Upper lobe of left lung (tissue), 6 donors: ENCODE data around the gene COTL1. TPM values are rescaled to one million over a fixed set of nuclear protein-coding genes. Genes with fewer than 3 reads are reported as not detected.
A peak's percentile ranks its signal among the peaks of the same experiment; 100 is the strongest.

Experiments
- ATAC-seq, 2 donors: fragments of 200-7000 bp; cut with Tn5 transposase; one replicate each; pipeline ENCODE4 v1.9.1; 2022; ENCODE audit warnings: mild to moderate bottlenecking in 2 of 2, moderate library complexity in 2 of 2; ENCODE audit not compliant: low FRiP score in 2 of 2
- DNase-seq, 2 donors: peaks; one replicate each; pipeline ENCODE4 v3.0.0-alpha.2; 2019 to 2020
- H3K27ac ChIP-seq, 4 donors: fragments of 200-600 bp; sonication (generic); one replicate each; pipeline ENCODE4 v1.5.1; 2016 to 2019
- H3K27me3 ChIP-seq, 4 donors: fragments of 200-600 bp; sonication (generic); one replicate each; pipeline ENCODE4 v1.5.1; 2017 to 2019
- H3K36me3 ChIP-seq, 4 donors: fragments of 200-600 bp; sonication (generic); one replicate each; pipeline ENCODE4 v1.5.1; 2016 to 2019
- H3K4me1 ChIP-seq, 4 donors: fragments of 200-600 bp; sonication (generic); one replicate each; pipeline ENCODE4 v1.5.1; 2018 to 2019
- H3K4me3 ChIP-seq, 4 donors: fragments of 200-600 bp; sonication (generic); one replicate each; pipeline ENCODE4 v1.5.1; 2017 to 2019; ENCODE audit warnings: mild to moderate bottlenecking in 2 of 4, moderate library complexity in 1 of 4
- H3K9me3 ChIP-seq, 4 donors: fragments of 200-600 bp; sonication (generic); one replicate each; pipeline ENCODE4 v1.5.1; 2018 to 2019
- CTCF ChIP-seq, 6 experiments: fragments of 450-650 bp in 4 of 6; fragments of 200-600 bp in 2 of 6; sonication (generic) in 2 of 6; IDR thresholded peaks; one replicate each; pipeline ENCODE4 v1.5.1; 2016 to 2019; ENCODE audit warnings: antibody characterized with exemption in 6 of 6
- EP300 ChIP-seq, 4 donors: sonication (generic); formaldehyde crosslinking; IDR thresholded peaks; one replicate each; pipeline ENCODE4 v1.5.1; 2017; ENCODE audit warnings: antibody characterized with exemption in 4 of 4, control low read depth in 2 of 4
- POLR2A ChIP-seq, 4 donors: fragments of 450-650 bp; IDR thresholded peaks; one replicate each; pipeline ENCODE4 v1.5.1; 2016 to 2017; ENCODE audit warnings: antibody characterized with exemption in 4 of 4, mild to moderate bottlenecking in 2 of 4
- POLR2AphosphoS5 ChIP-seq, 2 donors: sonication (generic); formaldehyde crosslinking; IDR thresholded peaks; one replicate each; pipeline ENCODE4 v1.5.1; 2017; ENCODE audit warnings: antibody characterized with exemption in 2 of 2
- WGBS, 2 donors: methylation state at CpG; one replicate each; pipeline ENCODE4 v1.1.5; 2017 to 2018; 5-methylcytosine and 5-hydroxymethylcytosine counted together
- total RNA-seq, 6 donors: library from RNA; depleted of rRNA in 4 of 6; stranded (reverse); fragments of >200 nt in 4 of 6; gene quantifications; one replicate each; pipeline versions ENCODE4 v1.1.0 to v1.2.1, GENCODE V29; 2016 to 2021
- donor health status: DM: no; HTN: no; CAD: no; lungs with moderate emphysema.
- donor health status: DM: no; HTN: yes; CAD: no; lungs with severe emphysema.

The COTL1 gene
- total RNA-seq, 6 donors from 2014 or later, result 31.6 to 256 (median 75.6) TPM

DNA sequence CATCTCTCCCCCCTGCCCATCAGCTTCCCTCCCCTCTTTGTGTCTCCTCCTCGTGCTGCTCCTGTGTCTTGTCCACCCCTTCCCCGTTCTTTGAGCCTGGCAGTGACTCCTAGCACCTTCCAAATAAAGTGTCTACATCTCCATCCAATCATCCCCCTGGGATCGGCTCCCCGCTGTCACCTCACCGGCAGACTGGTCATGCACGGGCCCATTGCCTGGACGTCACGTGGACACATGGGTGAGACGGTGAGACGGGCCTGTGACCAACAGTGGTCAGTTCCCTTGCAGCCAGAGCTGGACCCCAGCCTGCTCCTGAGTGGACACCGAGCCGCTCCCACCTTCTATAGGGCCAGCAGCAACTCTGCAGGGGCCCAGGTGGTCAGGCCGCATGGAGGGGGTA, 46.4 kb downstream of the COTL1 start:
- ATAC-seq (no peak), DNase-seq (peak in 1 of 2 donors; percentile 52)
- Histone ChIP-seq H3K4me3 (no peak overlapping the region), H3K27me3 (no peaks in the 10 kb centered on the region), H3K27ac (no peak overlapping the region), H3K36me3 (peaks cover 0 to under 1% (median 0%) of the 10 kb centered on the region in 4 donors), H3K4me1 (peaks cover 0 to 11% (median 1%) of the 10 kb centered on the region in 4 donors), H3K9me3 (peaks cover 0 to 6% (median 1%) of the 10 kb centered on the region in 4 donors)
- TF ChIP-seq POLR2AphosphoS5 (IDR thresholded peaks at IDR 0.05), result no peak
- no peak for TF ChIP-seq EP300 (IDR thresholded peaks at IDR 0.05)
- TF ChIP-seq CTCF (IDR thresholded peaks at IDR 0.05), result no peak
- no peak for TF ChIP-seq POLR2A (IDR thresholded peaks at IDR 0.05)
- WGBS, 2 donors, result 96 to 98% methylated on average over 8 to 13 of the region's 13 CpGs

DNA sequence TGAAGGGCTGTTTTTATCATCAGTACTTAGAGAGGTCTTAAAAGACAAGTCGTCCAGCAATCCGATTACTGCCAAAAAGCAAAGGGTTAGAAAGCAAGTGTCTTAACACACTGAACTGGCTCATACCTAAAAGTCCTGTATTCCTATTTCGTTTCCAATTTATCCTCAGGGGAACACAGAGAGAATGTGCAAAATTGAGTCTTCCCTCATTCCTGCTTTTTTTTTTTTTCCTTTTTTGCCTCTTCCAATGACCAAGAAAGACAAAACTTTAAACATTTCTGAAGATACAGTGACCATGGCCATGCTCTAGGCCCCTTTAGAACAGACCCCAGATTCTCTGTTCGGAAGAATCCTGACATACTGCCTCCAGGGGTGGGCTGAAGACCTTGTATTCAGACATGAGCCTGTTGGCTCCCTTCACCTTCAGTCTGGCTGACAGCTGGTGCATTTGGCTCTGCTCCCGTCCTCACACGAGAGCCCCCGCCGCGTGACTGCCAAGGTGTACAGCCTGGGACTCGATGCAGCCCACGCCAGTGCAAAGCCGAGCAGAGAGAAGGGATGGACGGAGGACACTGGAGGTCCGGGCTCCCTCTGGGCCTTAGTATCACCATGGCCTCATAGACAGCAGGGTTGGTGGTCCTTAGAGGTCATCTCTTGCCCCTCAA, 47.0 kb downstream of the COTL1 start:
- peak in 1 of 2 donors; percentile 36 for DNase-seq
- no peak overlapping the region for H3K4me3 ChIP-seq
- 86 to 96% methylated on average over 6 to 14 of the region's 14 CpGs for WGBS, 2 donors
- H3K4me1 ChIP-seq, result peaks cover 0 to 11% (median 1%) of the 10 kb centered on the region in 4 donors
- ATAC-seq, result no peak
- H3K36me3 ChIP-seq, result peaks cover 0 to 6% (median 3%) of the 10 kb centered on the region in 4 donors
- no peak overlapping the region for H3K27ac ChIP-seq
- no peak for TF ChIP-seq POLR2A (IDR thresholded peaks at IDR 0.05)
- peaks cover 0 to 6% (median 1%) of the 10 kb centered on the region in 4 donors for H3K9me3 ChIP-seq
- no peaks in the 10 kb centered on the region for H3K27me3 ChIP-seq

- Histone ChIP-seq H3K9me3 (peaks cover 0 to 6% (median 1%) of the 10 kb centered on the region in 4 donors), H3K27ac (no peak overlapping the region), H3K27me3 (no peaks in the 10 kb centered on the region), H3K4me1 (peaks cover 0 to 9% (median 1%) of the 10 kb centered on the region in 4 donors), H3K4me3 (no peak overlapping the region), H3K36me3 (peaks cover 0 to 10% (median 3%) of the 10 kb centered on the region in 4 donors)
- peak in 1 of 2 donors; percentile 83 for ATAC-seq
- WGBS, 2 donors, result 52 to 53% methylated on average over 9 of the region's 9 CpGs
- TF ChIP-seq EP300 (IDR thresholded peaks at IDR 0.05) (no peak), CTCF (IDR thresholded peaks at IDR 0.05) (no peak), POLR2AphosphoS5 (IDR thresholded peaks at IDR 0.05) (no peak), POLR2A (IDR thresholded peaks at IDR 0.05) (no peak)
- DNase-seq, result no peak
Observed at GRCh38 chr16:84569382-84569987, 48.4 kb downstream of the COTL1 start.

DNA sequence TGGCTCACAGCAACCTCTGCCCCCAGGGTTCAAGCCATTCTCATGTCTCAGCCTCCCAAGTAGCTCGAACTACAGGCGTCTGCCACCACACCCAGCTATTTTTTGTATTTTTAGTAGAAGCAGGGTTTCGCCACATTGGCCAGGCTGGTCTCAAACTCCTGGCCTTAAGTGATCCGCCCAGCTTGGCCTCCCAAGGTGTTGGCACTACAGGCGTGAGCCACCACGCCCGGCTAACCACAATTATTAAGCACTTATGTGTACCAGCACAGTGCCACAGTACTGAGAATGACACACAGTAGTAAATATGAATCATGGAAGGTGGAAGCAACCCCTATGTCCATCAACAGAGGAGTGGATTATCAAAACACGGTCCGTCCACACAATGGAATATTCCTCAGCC, 49.8 kb downstream of the COTL1 start:
- no peak overlapping the region for H3K4me3 ChIP-seq
- WGBS, 2 donors, result 88 to 91% methylated on average over 9 of the region's 9 CpGs
- H3K36me3 ChIP-seq, result peaks cover 0 to 14% (median 3%) of the 10 kb centered on the region in 4 donors
- no peak for ATAC-seq
- H3K27ac ChIP-seq, result no peak overlapping the region
- no peak for TF ChIP-seq EP300 (IDR thresholded peaks at IDR 0.05)
- TF ChIP-seq POLR2AphosphoS5 (IDR thresholded peaks at IDR 0.05), result no peak
- TF ChIP-seq POLR2A (IDR thresholded peaks at IDR 0.05), result no peak
- no peak for TF ChIP-seq CTCF (IDR thresholded peaks at IDR 0.05)
- no peaks in the 10 kb centered on the region for H3K27me3 ChIP-seq
- DNase-seq, result no peak
- H3K9me3 ChIP-seq, result peaks cover 0 to 6% (median 1%) of the 10 kb centered on the region in 4 donors
- H3K4me1 ChIP-seq, result peaks cover 0 to 4% (median 1%) of the 10 kb centered on the region in 4 donors

DNA sequence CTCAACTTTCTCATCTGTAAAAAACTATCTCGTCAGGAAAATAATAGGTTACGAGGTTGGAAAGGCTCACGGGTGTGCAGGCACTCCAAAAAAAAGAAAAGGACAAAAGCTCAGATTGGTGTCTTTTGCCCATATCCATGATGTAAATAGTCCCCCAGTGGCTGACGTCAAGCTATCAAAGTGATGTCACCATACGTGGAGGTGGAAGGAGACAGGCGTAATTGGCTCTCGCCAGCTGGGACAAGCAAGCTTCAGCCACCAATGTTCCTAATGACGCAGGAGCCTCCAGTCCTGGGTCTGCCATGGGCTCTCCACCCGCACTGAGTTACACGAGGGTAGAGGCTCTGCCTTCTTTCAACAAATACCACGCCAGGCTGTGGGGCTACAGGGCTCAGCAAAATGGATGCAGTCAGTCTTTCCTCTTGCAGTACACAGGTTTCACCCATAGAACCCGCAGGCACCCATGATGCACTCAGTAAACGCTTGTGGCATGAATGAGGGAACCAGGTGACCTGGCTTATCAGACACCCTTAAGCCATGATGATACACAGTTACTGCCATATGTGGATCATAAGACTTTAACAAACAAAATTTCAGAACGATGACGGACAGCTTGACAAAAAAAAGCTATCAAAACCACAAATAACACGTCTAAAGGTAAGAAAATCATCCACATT, 50.5 kb downstream of the COTL1 start:
- Histone ChIP-seq H3K27me3 (no peaks in the 10 kb centered on the region), H3K9me3 (peaks cover 0 to 6% (median 1%) of the 10 kb centered on the region in 4 donors), H3K4me1 (peaks cover 0 to 4% (median 1%) of the 10 kb centered on the region in 4 donors), H3K4me3 (no peak overlapping the region), H3K27ac (no peak overlapping the region), H3K36me3 (peaks cover 0 to 14% (median 3%) of the 10 kb centered on the region in 4 donors)
- TF ChIP-seq EP300 (IDR thresholded peaks at IDR 0.05), result no peak
- no peak for TF ChIP-seq POLR2AphosphoS5 (IDR thresholded peaks at IDR 0.05)
- no peak for TF ChIP-seq CTCF (IDR thresholded peaks at IDR 0.05)
- no peak for TF ChIP-seq POLR2A (IDR thresholded peaks at IDR 0.05)
- DNase-seq (no peak), ATAC-seq (no peak)
- 91 to 97% methylated on average over 16 of the region's 16 CpGs for WGBS, 2 donors
